COLO668 (cell line): ENCODE data around the gene PXK.

ENCODE experiments used
- DNase-seq: peaks from one replicate; lab custom pipeline; 2025; ENCODE audit not compliant: unreplicated experiment; lab: John Stamatoyannopoulos, UW

Gene PXK

DNA sequence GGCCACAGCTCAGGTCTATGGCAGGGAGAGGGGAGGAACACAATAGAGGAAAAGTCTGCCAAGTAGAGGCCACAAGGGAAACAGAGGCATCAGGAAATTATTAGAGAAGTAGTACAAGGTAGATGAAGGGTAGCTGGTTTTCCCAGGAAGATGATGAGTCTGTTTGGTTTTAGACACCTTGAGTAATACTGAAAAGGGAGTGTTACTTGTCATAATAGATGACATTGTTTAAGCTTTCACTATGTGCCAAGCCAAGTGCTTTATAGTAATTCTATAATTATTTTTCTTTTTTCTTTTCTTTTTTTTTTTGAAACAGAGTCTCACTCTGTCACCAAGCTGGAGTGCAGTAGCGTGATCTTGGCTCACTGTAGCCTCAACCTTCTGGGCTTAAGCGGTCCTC lies 13.7 kb downstream of the PXK start:
- DNase-seq: no peak

- no peak for DNase-seq
These were observed 15.3 kb downstream of the PXK start for GRCh38 chr3:58347984-58348383.

- no peak for DNase-seq
These were observed 17.3 kb downstream of the PXK start for GRCh38 chr3:58349792-58350626.

GRCh38 chr3:58350627-58351013 lies 17.9 kb downstream of the PXK start:
- no peak for DNase-seq

DNA sequence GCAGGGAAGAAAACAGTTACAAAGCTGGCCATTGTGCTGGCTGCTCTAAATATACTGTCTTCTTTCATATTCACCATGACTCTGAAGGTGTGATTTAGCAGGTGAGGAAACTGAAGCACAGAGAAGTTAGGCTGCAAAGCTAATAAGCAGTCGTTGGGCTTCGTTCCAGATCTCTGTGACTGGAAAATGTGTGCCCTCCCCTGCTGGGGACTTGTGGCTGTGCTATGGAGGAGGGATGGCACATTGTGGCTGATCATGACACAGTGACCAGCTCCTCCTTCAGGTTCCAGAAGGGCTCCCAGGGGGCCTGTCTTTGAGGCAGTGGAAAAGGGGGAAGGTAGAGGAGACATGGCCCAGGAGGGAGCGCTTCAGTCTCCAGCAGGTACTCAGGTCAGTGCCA lies 19.2 kb downstream of the PXK start:
- no peak for DNase-seq

GRCh38 chr3:58352626-58353025 lies 19.9 kb downstream of the PXK start:
- no peak for DNase-seq

GRCh38 chr3:58353722-58354553 lies 21.2 kb downstream of the PXK start:
- DNase-seq: no peak

DNA sequence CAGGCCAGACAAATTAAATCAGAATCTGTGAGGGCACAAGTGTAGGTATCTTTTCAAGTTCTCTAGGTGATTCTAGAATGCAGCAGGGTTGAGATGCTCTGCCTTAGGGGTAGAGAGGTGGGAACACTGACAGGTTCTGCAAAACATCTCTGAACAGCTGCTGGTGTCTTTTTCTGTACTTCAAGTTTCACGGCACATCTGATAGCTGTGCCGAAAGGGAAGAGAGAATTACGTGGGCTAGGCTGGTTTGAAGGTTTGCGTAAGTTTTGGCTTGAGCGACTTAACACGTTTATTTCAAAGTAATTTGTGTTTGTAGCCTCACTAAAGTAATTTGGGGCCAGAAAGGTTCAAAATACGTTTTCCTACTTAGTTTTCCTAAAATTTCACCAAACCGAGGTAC lies 22.5 kb downstream of the PXK start:
- no peak for DNase-seq

GRCh38 chr3:58356054-58356453 lies 23.4 kb downstream of the PXK start:
- no peak for DNase-seq

- no peak for DNase-seq
These were observed 24.7 kb downstream of the PXK start for GRCh38 chr3:58357402-58357801.

- DNase-seq: no peak
These were observed 25.4 kb downstream of the PXK start for GRCh38 chr3:58358092-58358491.

DNA sequence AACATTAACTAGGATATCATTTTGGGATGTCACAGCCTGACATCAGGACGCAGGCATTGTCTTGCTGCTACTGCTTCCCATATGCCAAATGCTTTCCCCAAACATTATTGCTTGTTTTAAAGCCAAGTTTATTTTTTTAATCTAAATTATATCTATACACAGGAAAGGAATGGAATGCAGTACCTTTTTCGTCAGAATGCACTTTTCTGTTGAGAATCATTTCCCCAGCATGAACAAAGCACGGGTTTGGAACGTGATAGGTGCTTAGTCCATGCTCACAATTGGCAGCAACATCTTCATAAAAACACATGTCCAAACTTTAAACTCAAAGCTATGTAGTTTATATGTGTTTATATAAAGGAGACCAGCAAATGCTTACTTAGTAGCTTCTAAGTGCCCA lies 26.1 kb downstream of the PXK start:
- DNase-seq: no peak

- DNase-seq: no peak
These were observed 26.9 kb downstream of the PXK start for GRCh38 chr3:58359621-58360020.

DNA sequence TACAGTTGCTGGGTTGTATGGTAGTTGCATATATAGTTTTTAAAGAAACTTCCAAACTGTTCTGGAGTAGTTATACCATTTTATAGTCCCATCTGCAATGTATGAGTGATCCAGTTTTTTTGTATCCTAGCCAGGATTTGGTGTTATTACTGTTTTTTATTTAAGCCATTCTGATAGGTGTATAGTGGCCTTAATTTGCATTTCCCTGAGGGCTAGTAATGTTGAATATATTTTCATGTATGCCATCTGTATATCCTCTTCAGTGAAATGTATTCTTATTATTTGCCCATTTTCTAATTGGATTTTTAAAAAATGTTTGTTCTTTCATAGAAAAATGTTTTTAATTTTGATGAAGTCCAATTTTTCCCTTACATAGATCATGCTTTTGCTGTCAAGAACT lies 29.2 kb downstream of the PXK start:
- no peak for DNase-seq

GRCh38 chr3:58366699-58367098 lies 34.0 kb downstream of the PXK start:
- no peak for DNase-seq

- DNase-seq: no peak
These were observed 36.3 kb downstream of the PXK start for GRCh38 chr3:58369038-58369437.

DNA sequence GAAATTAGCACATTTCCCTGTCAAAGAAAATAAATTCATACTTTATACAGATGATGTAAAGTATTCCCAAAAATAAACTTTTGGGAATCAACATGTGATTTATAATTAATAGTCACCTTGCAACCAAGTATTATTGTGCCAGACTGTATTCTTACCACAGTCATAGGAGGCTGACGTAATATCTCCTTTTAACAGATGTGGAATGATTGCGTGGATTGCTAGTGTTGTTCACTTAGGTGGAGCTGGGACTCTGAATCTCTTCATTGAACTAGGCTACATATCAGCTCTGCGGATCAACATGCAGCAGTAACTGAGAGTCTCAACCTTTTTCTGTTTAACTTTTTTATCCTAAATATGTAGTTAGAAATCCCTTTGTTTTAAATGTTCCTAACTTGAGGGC lies 37.2 kb downstream of the PXK start:
- no peak for DNase-seq

GRCh38 chr3:58370407-58370806 lies 37.7 kb downstream of the PXK start:
- no peak for DNase-seq

GRCh38 chr3:58371754-58372153 lies 39.1 kb downstream of the PXK start:
- no peak for DNase-seq

- DNase-seq: no peak
These were observed 42.6 kb downstream of the PXK start for GRCh38 chr3:58375254-58375653.

- no peak for DNase-seq
These were observed 44.5 kb downstream of the PXK start for GRCh38 chr3:58377168-58377567.

- DNase-seq: no peak
These were observed 45.1 kb downstream of the PXK start for GRCh38 chr3:58377750-58378149.
